ENCODE measurements around the gene ZNF239.
"Not testable (repeated sequence)": the region's sequence is repeated elsewhere in the genome, so short reads cannot be mapped to it uniquely, and the experiment has no call there.

Gene ZNF239

GRCh38 chr10:43576062-43576461 is 1.6 kb upstream of the ZNF239 start:
- peak in 1 of 2 donors; percentile 41 for DNase-seq

- DNase-seq: no peak
These were observed 490 bp upstream of the ZNF239 start for GRCh38 chr10:43574906-43575305.

- DNase-seq: peak in 1 of 2 donors; percentile 8
These were observed 991 bp downstream of the ZNF239 start for GRCh38 chr10:43573250-43574000.

- DNase-seq: no peak
These were observed 3.4 kb downstream of the ZNF239 start for GRCh38 chr10:43570971-43571370.

- DNase-seq: no peak
These were observed 4.7 kb downstream of the ZNF239 start for GRCh38 chr10:43569681-43570080.

GRCh38 chr10:43557214-43557613 is 17.2 kb downstream of the ZNF239 start:
- no peak for DNase-seq

GRCh38 chr10:43543746-43544145 is 30.7 kb downstream of the ZNF239 start:
- DNase-seq: not testable (repeated sequence)

GRCh38 chr10:43524434-43525247 is 49.8 kb downstream of the ZNF239 start:
- DNase-seq: no peak

Data from CD4-positive, alpha-beta T cell treated with Interleukin-4 for 1 hour (primary cell).